Measurements from ENCODE around the gene RAB11FIP4.
A peak's percentile ranks its signal among the peaks of the same experiment; 100 is the strongest.

RAB11FIP4 gene

DNA sequence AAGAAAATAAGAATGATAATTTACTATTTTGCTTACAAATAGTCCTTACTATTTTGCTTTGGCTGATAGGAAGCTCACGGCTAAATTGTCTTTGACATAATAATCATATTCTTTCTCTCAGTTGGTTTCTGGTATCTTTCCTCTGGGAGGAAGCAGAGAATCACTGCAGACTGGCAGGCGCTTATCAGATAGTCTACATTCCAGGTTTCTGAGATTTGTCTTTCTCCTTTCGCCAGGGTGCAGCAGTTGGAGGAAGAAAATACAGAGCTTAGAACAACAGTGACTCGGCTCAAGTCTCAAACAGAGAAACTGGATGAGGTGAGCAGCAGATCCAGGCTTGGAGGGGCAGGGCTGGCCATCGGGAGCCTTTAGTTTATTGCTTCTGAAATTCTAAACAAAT, 136.1 kb downstream of the RAB11FIP4 start:
- Histone ChIP-seq H3K27ac (no peak overlapping the region), H3K4me3 (no peak overlapping the region)

DNA sequence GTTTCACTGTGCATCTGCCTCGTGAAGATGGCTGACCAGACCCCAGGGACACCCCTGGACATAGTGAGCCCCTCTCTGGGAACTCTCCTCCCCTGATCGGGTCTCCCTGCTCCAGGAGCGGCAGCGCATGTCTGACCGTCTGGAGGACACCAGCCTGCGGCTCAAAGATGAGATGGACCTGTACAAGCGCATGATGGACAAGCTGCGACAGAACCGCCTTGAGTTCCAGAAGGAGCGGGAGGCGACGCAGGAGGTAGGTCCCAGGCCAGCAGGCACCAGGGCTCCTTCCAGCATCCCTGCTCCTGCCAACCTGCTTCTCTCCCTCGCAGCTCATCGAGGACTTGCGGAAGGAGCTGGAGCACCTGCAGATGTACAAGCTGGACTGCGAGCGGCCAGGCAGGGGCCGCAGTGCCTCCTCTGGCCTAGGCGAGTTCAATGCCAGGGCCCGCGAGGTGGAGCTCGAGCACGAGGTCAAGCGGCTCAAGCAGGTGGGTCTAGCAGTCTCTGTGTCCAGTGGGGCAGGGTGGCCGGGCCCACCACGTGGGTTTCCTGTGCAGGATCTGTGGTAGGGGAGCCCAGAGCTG, 136.9 kb downstream of the RAB11FIP4 start:
- Histone ChIP-seq H3K27ac (no peak overlapping the region), H3K4me3 (no peak overlapping the region)

DNA sequence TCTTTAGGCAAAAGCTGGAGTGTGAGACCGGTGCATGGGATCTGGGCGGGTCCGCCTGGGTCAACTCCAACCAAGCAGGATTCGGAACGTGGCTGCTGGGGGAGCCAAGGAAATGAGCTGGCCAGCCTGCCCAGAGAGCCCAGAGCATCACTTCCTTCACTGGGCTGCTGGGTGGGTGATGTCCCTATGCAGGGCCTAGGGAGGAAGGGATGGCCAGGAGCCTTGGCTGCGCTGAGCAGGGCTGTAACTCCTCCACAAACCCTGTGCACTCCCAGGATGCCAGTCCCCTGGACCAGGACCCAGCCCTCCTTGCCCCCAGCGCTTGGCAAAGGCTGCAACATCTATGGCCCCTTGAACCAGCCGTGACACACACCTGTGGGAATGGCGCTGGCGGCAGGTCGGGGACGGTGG, 138.4 kb downstream of the RAB11FIP4 start:
- H3K27ac ChIP-seq, result no peak overlapping the region

DNA sequence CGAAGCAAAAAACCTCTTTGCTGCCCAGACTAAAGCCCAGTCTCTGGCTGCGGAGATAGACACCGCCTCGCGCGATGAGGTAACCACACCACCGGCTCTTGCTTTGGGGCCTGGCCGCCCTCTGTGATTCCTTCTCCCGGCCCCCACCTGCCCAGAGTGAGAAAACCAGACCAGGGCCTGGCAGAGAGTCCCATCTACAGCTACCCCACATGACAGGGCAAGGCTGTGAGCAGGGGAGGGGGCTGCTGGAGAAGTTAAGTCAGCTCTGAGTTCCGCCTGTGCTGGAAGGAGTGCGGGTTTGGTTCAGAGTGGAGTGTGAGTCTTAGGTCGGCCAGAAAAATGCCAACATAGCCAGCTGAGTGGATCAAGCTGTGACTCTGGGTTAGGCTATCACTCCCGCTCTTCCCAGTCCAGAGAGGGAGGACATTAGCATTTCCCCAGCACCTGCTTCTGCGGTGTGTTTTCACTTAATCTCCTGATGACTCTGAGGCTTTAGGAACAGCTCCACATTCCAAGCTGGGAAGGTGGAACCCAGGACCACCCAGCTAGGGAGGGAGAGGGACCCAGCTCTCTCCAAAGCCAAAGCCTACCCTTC, 139.0 kb downstream of the RAB11FIP4 start:
- no peak overlapping the region for H3K4me3 ChIP-seq
- no peak overlapping the region for H3K27ac ChIP-seq

More for the DNA sequence above, 138.4 kb downstream of the RAB11FIP4 start:
- no peak overlapping the region for H3K4me3 ChIP-seq

DNA sequence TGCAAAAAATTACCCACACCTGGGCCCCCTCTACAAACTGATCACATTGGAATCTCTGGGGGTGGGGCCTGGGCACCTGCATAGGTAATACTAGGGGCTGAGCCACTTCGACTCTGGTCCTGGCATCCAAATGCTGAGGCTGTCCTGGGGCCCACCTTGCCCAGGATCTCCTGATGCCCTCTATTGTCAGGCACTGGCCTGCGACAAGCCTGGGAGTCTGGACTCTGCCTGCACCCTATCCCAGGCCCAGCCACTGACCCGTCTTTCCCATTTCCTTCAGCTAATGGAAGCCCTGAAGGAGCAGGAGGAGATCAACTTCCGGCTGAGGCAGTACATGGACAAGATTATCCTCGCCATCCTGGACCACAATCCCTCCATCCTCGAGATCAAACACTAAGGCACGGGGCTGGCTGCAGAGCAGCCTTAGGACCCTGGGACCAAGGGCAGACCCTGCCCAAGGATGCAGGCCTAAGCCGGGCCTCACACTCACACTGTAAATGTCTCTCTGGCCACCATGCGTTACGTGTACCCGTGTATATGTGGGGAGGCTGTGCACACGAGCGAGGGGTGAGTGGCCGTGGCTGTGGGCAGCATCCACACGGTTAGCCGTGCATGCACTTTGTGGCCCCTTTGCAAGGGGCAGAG, 140.0 kb downstream of the RAB11FIP4 start:
- no peak overlapping the region for H3K4me3 ChIP-seq
- no peak overlapping the region for H3K27ac ChIP-seq

DNA sequence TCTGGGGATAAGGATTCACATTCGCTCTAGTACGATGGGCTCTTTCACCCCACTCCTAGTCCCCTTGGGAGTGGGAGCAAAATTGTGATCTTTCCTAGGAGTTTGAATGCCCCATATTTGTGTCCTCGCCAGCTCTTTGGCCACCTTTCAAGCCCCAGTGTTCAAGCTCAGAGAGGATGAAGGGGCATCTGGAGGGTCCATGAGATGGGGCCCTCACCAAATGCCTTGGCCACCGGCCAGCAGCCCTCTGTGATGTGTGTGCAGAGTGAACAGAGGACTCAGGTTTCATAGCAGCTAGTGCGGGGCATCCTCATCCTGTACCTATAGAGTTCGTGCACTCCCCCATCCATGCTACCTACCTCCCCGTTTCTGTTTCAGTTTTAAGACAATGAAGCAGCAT, 140.6 kb downstream of the RAB11FIP4 start:
- H3K27ac ChIP-seq, result no peak overlapping the region

DNA sequence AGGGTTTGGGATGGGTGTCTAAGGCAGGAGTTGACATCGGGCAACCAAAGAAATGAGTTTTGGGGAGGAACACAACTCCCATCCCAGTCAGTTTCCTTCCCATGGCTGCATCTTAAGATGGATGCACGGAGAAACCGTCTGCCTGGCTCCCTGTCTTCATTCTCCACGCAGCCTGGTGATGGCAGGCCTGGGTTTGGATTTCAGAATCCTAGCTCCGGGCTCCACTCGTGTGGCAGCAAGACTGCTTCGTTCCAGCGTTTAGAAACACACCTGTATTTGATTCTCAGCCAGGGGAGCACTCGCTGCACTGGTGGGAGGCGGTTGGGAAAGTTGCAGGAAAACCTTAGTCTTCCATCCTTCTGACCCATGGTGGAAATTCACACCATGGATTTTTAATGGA, 141.1 kb downstream of the RAB11FIP4 start:
- H3K4me3 ChIP-seq, result no peak overlapping the region
- H3K27ac ChIP-seq, result peak overlapping the region in 1 of 21 experiments; percentile 1

More for the DNA sequence above, 140.6 kb downstream of the RAB11FIP4 start:
- H3K4me3 ChIP-seq, result no peak overlapping the region

DNA sequence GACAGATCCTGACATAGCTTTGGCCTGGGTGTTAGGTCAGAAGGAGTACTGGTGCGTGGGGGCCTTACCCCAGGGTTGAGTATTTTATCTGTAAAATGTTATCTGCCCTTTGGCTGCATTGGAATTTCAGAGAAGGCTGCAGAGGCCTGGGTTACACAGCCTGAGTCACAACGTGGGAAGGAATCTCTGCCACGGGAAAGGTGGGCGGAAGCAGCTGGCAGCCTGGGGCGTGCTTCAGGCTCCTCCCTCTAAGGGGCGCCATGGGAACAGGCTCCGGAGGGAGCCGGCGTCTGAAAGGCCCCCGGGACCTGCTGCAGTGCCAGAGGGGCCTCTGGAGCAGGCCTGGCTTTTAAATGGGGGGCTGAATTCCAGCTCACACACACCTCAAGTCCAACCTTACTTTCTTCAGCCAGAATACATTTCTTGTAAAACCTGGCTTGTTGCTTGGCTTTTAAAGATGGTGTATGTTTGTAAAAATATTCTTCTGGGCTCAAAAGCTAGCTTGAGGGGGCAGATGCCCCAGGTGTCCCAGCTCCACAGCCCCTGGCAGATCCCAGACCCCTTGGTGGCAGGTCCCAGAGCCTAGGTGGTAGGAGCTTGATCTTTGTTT, 142.2 kb downstream of the RAB11FIP4 start:
- peak overlapping the region in 1 of 21 experiments; percentile 25 for H3K27ac ChIP-seq
- no peak overlapping the region for H3K4me3 ChIP-seq

DNA sequence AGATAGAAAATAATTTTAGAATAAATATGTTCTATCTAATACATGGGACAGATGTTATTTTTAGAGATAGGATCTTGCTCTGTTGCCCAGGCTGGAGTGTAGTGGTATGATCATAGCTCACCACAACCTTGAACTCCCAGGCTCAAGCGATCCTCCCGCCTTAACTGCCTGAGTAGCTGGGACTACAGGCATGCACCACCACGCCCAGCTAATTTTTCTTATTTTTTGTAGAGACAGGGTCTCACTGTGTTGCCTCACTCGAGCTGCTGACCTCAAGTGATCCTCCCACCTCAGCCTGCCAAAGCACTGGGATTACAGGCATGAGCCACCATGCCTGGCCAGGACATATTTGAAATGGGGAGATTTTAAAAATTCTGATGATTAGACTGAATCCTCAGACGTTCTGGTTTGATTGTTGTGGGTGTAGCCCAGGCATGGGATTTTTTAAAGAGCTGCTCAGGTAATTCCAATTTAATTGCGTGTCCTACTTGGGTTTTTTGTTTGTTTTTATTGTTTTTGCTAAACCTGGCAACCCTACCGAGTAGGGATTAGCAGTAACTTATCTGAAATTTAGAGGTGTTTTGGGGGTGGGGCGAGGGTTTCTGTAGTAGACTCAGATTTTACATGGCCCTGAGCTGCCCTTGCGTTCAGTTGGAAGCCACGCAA, 142.9 kb downstream of the RAB11FIP4 start:
- H3K27ac ChIP-seq, result peak overlapping the region in 1 of 21 experiments; percentile 25

DNA sequence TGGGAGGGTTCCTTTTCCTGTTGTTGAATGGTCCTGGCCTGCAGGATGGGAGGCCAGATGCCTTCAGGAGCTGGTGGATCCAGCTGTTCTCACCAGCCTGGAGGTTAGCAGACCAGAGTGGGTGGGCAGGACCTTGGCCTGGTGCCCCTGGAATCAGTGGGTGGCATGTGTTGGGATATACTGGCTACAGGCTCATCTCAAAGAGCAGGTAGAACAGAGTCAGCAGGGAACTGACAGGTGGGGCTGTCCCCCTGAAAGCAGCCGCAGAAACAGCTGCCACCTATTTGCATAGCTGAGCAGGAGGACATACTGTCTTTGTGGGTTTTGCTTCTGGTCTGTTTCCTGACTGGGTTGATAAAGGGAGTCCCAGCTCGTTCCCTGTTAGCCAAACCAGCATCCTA, 144.1 kb downstream of the RAB11FIP4 start:
- Histone ChIP-seq H3K4me3 (no peak overlapping the region), H3K27ac (no peak overlapping the region)

More for the DNA sequence above, 142.9 kb downstream of the RAB11FIP4 start:
- H3K4me3 ChIP-seq, result no peak overlapping the region

DNA sequence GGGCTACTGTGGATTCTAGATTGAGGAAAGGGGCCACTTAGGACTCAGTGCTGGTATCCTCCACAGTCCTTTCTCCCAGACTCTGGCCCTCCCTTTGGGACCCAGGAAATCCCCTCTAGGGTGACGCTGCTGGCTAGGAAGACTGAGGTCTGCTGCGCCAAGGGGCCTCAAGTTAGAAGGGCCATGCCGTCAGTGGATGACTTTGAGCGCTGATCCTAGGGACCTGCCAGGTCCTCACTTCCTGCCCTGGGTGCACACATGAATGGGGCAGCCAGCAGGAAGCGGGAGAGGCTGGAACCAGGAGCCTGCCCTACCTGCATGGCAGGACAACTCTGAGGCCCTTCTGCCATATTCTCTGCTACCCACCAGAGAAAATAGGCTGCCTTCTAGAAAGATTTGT, 145.0 kb downstream of the RAB11FIP4 start:
- no peak overlapping the region for H3K27ac ChIP-seq

DNA sequence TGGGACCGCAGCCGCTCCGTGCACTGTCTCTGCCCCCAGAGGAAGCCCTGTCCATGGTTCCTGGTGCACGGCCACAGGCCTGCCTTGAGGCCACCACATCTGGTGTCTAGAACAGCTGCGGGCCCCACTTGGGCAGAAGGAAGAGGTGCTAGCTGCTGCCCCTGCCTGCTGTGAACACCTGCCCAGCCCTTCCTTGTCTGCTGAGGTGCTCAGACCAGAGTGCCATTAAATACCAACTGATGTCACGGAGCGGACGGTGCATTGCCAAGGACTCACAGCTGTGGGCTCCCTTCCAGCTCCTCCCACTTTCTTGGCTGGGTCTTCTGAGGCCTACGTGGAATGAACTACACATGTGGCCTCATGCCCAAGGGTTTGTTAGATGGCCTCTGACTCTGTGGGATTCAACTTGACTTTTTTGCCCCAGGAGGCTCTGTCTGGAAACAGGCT, 146.1 kb downstream of the RAB11FIP4 start:
- peak overlapping the region in 5 of 21 experiments; percentile 2 to 65 (median 29) for H3K27ac ChIP-seq
- H3K4me3 ChIP-seq, result no peak overlapping the region

More for the DNA sequence above, 145.0 kb downstream of the RAB11FIP4 start:
- no peak overlapping the region for H3K4me3 ChIP-seq

DNA sequence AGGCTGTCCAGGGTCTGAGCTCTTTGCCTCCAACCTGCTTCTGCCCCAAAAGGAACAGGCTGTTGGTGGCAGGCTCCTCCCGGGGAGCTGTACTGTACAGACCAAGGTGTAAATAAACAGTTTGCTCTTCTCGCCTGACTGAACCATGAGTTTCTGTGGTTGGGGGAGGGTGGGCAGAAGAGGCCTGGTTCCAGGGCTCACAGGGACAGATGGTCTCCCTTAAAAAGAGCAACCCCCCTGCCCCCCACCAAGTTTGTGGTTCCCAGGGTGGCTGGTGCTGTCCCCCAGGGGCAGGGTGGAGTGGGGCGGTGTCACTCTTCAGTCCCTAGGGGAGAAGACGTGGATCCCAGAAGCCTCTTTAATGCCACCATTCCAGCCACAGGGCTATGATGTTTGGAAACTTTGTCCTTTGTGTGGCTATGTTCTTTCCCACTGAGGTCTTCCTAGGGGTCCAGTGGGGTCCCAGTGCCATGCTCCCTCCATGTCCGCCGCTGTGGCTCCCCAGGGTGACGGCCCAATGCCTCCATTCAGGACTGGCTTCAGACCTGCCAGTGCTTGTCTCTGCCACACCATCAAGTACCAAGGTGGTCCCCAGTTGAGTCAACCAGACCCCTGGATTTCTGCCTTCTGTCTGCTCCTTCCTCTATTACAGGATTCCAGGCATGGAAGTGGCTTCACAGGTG, 146.7 kb downstream of the RAB11FIP4 start:
- H3K27ac ChIP-seq, result peak overlapping the region in 5 of 21 experiments; percentile 2 to 65 (median 29)

DNA sequence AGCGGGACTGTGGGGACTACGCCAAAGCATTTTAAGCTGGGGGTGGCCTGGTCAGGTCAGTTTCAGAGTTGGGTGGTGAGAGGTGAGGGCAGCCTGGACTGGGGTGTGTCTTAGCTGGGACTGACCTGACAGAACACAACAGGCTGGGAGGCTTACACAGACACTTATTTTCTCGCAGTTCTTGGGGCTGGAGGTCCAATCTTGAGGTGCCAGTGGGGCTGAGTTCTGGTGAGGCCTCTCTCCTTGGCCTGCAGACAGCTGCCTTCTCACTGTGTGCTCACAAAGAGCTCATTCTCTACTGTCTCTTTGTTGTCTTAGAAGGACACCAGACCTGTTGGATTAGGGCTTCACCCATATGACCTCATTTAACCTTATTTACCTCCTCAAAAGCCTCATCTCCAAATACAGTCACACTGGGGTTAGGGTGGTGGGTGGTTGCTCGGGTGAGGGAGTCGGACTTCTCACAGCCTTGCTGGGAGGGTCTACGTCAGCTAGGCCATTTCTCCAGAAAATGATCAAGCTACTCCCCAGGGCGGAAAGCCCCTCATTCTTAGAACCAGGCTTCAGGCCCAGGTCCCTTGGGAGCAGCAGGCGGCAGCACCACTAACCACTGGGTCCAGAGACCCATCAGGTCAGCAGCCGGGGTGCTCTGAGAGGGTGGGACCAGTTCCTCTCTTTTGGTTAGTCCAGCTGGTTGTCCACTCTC, 149.3 kb downstream of the RAB11FIP4 start:
- H3K4me3 ChIP-seq, result no peak overlapping the region
- H3K27ac ChIP-seq, result no peak overlapping the region

More for the DNA sequence above, 146.7 kb downstream of the RAB11FIP4 start:
- H3K4me3 ChIP-seq, result no peak overlapping the region

DNA sequence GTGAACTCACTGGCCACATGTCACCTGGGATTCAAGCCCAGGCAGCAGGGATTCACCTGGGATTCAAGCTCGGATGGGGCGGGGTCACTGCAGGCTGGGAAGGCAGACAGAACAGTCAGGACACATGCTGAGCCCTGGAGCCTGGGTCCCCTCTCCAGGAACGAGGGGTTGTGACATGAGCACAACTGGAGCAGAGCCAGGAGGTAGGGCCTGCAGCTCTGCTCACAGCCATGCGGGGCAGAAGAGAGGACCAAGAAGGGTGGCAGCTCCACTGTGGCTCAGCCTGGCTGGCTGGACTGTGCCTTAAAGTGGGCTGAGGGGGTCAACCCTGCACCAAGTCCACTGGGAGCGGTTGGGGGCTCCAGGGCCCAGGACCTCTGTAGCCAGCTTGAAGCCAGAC, 150.1 kb downstream of the RAB11FIP4 start:
- H3K27ac ChIP-seq, result no peak overlapping the region

DNA sequence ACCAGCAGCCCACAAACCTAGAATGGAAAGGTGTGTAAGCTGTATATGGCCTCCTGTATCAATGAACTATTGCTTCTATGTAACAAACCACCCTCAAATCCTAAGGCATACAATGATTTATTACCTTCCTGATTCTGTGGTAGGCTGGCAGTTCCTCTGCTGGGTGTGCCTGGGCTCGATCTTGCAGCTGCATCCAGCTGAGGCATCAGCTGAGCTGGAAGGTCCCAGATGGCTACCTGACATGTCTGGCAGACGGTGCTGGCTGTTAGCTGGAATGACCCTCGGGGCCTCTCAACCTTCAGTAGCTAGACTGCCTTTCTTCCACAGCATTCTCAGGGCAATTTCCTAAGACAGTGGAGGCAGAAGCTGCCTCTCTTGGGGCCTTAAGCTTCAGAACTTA, 152.7 kb downstream of the RAB11FIP4 start:
- no peak overlapping the region for H3K4me3 ChIP-seq

More for the DNA sequence above, 150.1 kb downstream of the RAB11FIP4 start:
- H3K4me3 ChIP-seq, result no peak overlapping the region

DNA sequence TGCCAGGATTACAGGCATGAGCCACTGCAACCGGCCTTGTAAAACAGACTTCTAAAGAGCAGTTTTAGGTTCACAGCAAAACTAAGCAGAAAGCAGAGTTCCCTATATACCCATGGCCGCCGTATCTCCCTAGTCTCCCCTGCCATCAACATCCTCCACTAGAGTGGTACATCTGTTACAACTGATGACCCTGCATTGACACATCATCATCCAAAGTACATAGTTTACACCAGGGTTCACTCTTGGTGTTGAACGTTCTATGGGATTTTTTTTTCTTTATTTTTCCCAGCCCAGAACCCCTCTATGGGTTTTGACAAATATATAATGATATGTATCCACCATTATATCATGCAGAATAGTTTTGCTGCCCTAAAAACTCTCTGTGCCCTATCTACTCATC, 155.2 kb downstream of the RAB11FIP4 start:
- no peak overlapping the region for H3K4me3 ChIP-seq
- no peak overlapping the region for H3K27ac ChIP-seq

More for the DNA sequence above, 152.7 kb downstream of the RAB11FIP4 start:
- H3K27ac ChIP-seq, result no peak overlapping the region

DNA sequence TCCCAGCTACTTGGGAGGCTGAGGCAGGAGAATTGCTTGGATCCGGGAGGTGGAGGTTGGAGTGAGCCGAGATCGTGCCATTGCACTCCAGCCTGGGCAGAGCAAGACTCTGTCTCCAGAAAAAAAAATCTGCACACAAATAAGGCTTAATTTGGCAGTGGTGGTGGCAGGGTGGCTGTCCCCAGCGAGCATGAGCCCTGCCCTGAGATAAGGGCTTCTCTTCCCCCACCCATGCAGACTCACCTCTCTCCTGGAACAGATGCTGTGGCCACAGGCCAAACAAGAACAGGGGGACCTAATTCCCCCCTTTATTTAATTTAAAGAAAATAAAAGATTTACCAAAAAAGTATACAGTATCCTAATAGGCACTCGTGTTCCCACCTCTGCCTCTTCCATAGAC, 157.2 kb downstream of the RAB11FIP4 start:
- H3K27ac ChIP-seq, result peak overlapping the region in 18 of 21 experiments; percentile 67 to 95 (median 90)
- H3K4me3 ChIP-seq, result peak overlapping the region; percentile 63 to 90 (median 77)

DNA sequence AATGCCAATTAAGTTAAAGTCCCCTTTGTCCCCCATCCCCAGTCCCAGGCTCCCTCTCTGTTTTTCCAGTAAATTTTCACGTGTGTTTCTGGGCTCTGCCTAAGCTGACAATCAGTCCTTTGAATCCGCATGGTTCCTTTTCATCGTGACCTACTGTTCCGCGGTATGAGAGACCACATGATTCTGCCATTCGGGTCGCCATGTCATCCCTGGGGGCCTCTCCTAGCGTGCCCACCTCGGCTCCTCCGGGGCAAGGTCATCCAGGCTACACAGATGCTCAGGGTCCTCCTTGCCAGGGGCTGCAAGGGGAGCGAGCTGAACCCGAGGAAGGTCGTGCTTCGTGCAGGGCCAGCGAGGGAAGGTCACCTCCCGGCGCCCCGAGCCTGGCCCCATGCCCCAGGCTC, 157.6 kb downstream of the RAB11FIP4 start:
- peak overlapping the region; percentile 63 to 90 (median 77) for H3K4me3 ChIP-seq
- H3K27ac ChIP-seq, result peak overlapping the region; percentile 67 to 95 (median 90)

Data from skin epidermis (tissue), 12 donors.